Loucy (cell line): Measurements from ENCODE around the gene RAB25.

Experiments used
- H2AFZ ChIP-seq: fragments of 200-600 bp; sonication (generic); 2 replicates; pipeline ENCODE4 v1.6.0; 2016; ENCODE audit warnings: antibody characterized with exemption, mild to moderate bottlenecking, low read length, moderate library complexity
- H3F3A ChIP-seq: fragments of 200-600 bp; 2 replicates; pipeline ENCODE4 v1.6.0; 2016; ENCODE audit warnings: antibody characterized with exemption, low read depth, mild to moderate bottlenecking
- H3K27me3 ChIP-seq: fragments of 200-600 bp; sonication (generic); 2 replicates; pipeline ENCODE4 v1.6.1; 2014; ENCODE audit warnings: low read length, mild to moderate bottlenecking; ENCODE audit not compliant: insufficient read depth, poor library complexity, severe bottlenecking
- H3K36me3 ChIP-seq: fragments of 200-600 bp; sonication (generic); 2 replicates; pipeline ENCODE4 v1.6.1; 2016; ENCODE audit warnings: low read length; ENCODE audit not compliant: insufficient read depth
- H3K4me1 ChIP-seq: fragments of 200-600 bp; sonication (generic); 2 replicates; pipeline ENCODE4 v1.5.1; 2014; ENCODE audit warnings: low read length, mild to moderate bottlenecking; ENCODE audit not compliant: insufficient read depth, poor library complexity, severe bottlenecking
- H3K4me2 ChIP-seq: fragments of 200-600 bp; sonication (generic); 2 replicates; pipeline ENCODE4 v1.6.0; 2014; ENCODE audit warnings: antibody characterized with exemption, low read length, low read depth, mild to moderate bottlenecking; ENCODE audit not compliant: poor library complexity, severe bottlenecking
- H3K4me3 ChIP-seq: fragments of 200-600 bp; sonication (generic); 2 replicates; pipeline ENCODE4 v1.5.1; 2014; ENCODE audit warnings: low read length, mild to moderate bottlenecking, mixed read lengths; ENCODE audit not compliant: poor library complexity, severe bottlenecking
- H3K79me2 ChIP-seq: fragments of 200-600 bp; sonication (generic); 2 replicates; pipeline ENCODE4 v1.6.1; 2014; ENCODE audit warnings: low read length; ENCODE audit not compliant: insufficient read depth
- H3K9ac ChIP-seq: fragments of 200-600 bp; sonication (generic); 2 replicates; pipeline ENCODE4 v1.6.0; 2014; ENCODE audit warnings: mild to moderate bottlenecking, low read depth, low read length, moderate library complexity; ENCODE audit not compliant: poor library complexity, severe bottlenecking
- H3K9me2 ChIP-seq: fragments of 200-600 bp; sonication (generic); replicated peaks from 2 replicates; pipeline ENCODE4 v1.6.1; 2016; ENCODE audit warnings: low read depth, low read length, mixed read lengths
- H3K9me3 ChIP-seq: fragments of 200-600 bp; sonication (generic); 2 replicates; pipeline ENCODE4 v1.6.1; 2014; ENCODE audit warnings: mild to moderate bottlenecking, antibody characterized with exemption, low read length, low read depth; ENCODE audit not compliant: insufficient read depth
- H4K20me1 ChIP-seq: fragments of 200-600 bp; sonication (generic); 2 replicates; pipeline ENCODE4 v1.6.0; 2014; ENCODE audit warnings: antibody characterized with exemption, low read length, mild to moderate bottlenecking; ENCODE audit not compliant: insufficient read depth, poor library complexity, severe bottlenecking
- EZH2phosphoT487 ChIP-seq: fragments of 200-600 bp; IDR thresholded peaks from 2 replicates; pipeline ENCODE4 v1.6.1; 2018; ENCODE audit warnings: antibody characterized with exemption, mild to moderate bottlenecking, moderate library complexity, borderline replicate concordance
- TF ChIP-seq, protein P1 (sequence below): fragments of 200-600 bp; sonication (generic); conservative IDR thresholded peaks from 2 replicates; pipeline ENCODE4 v1.5.1; 2014; ENCODE audit warnings: mild to moderate bottlenecking, antibody characterized with exemption, low read length

Gene RAB25

DNA sequence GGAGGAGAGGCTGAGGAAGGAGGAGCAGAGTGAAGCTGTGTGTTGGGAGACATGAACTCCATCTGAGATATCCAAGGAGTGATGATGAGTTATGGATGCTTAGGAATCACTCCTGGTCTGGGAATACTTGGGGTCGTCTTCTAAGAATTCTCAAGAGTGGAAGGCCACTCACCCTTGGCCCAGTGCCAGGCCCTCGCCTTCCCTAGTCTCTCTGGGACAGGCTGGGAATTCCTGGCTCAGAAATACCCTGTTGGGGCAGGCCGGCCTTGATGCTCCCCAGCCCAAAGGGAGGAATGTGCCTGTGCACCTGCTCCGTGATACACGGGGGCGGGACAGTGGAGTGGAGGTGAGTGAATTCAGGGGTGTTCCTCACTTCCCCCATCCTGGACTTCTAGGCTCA, 40.9 kb downstream of the RAB25 start:
- Histone ChIP-seq H3K4me1 (peaks cover 15% of the 10 kb centered on the region), H3F3A (no peaks in the 10 kb centered on the region), H2AFZ (no peak overlapping the region), H3K9me3 (no peaks in the 10 kb centered on the region), H4K20me1 (no peaks in the 10 kb centered on the region), H3K4me2 (no peak overlapping the region), H3K4me3 (no peak overlapping the region), H3K9me2 (no peaks in the 10 kb centered on the region), H3K36me3 (no peaks in the 10 kb centered on the region), H3K79me2 (no peaks in the 10 kb centered on the region), H3K27me3 (no peaks in the 10 kb centered on the region), H3K9ac (no peak overlapping the region)
- TF ChIP-seq, protein P1, sequence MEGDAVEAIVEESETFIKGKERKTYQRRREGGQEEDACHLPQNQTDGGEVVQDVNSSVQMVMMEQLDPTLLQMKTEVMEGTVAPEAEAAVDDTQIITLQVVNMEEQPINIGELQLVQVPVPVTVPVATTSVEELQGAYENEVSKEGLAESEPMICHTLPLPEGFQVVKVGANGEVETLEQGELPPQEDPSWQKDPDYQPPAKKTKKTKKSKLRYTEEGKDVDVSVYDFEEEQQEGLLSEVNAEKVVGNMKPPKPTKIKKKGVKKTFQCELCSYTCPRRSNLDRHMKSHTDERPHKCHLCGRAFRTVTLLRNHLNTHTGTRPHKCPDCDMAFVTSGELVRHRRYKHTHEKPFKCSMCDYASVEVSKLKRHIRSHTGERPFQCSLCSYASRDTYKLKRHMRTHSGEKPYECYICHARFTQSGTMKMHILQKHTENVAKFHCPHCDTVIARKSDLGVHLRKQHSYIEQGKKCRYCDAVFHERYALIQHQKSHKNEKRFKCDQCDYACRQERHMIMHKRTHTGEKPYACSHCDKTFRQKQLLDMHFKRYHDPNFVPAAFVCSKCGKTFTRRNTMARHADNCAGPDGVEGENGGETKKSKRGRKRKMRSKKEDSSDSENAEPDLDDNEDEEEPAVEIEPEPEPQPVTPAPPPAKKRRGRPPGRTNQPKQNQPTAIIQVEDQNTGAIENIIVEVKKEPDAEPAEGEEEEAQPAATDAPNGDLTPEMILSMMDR, result no peak
- no peak for TF ChIP-seq EZH2phosphoT487

DNA sequence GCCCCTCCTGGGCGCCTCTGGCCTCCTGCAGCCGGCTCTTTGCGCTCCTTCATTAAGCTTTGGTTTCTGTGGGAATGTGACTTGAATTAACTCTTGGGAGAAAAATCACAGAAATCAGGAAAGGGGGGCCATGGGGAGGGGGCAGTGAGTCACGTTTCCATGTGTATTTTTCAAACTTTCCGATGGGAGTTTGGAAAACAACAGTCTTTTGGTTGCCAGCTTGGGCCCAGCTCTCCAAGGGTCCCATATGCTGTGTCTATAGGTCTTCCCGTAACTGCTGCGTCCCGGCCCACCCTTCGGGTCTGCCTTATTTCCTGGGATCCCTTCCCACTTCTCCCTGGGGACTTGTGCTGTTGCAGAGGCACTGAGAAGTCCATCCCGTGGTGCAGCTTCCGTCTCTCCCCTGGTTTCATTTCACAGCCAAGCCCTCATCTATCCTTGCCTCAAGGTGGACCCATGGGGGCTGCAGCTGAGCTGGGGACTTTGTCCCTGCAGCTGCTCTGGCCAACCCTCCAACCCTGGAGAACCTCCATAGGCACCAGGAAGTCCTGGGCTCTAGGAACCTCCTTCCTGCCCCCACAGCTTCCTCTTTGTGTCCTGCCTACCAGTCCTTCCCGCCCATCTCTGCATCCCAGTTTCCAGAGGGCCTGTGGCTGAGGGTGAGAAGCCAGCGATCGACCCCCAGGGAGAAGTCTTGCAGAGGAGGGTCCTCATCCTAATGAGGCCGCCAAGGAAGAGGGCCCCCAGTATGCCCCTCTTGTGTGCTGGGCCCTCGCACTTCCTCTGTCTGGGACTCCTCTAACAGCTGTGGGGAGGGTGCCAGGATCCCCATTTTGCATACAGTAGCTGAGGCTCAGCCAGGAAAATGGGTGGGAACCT, 41.9 kb downstream of the RAB25 start:
- Histone ChIP-seq H3F3A (no peaks in the 10 kb centered on the region), H4K20me1 (no peaks in the 10 kb centered on the region), H3K4me3 (no peak overlapping the region), H2AFZ (no peak overlapping the region), H3K79me2 (no peaks in the 10 kb centered on the region), H3K27me3 (no peaks in the 10 kb centered on the region), H3K9me2 (no peaks in the 10 kb centered on the region), H3K4me1 (peaks cover 9% of the 10 kb centered on the region), H3K9me3 (no peaks in the 10 kb centered on the region), H3K9ac (no peak overlapping the region), H3K4me2 (no peak overlapping the region), H3K36me3 (no peaks in the 10 kb centered on the region)
- TF ChIP-seq, protein P1, result no peak
- no peak for TF ChIP-seq EZH2phosphoT487

DNA sequence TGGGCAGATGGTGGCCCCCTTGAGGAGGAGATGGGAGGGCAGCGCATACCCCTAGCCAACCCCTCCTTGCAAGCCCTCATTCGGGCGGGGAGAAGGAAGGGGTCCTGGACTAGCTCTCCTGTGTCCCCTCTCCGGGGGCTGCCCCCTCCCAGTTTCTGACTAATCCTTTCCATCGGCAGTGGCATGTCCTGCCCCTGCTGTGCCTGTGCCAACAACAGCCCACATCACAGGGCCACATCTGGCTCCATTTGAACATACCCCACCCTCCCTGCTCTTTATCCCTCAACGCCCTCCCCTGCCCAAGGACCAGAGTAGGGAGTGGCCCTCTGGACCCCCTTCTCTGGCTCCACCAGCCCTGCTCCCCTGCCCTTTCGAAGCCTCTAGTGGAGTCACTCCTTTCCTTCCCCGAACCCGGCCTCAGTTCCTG, 42.6 kb downstream of the RAB25 start:
- no peaks in the 10 kb centered on the region for H3K9me2 ChIP-seq
- H2AFZ ChIP-seq, result no peak overlapping the region
- H3K4me1 ChIP-seq, result peaks cover 9% of the 10 kb centered on the region
- H3K4me2 ChIP-seq, result no peak overlapping the region
- H3K79me2 ChIP-seq, result no peaks in the 10 kb centered on the region
- no peak overlapping the region for H3K4me3 ChIP-seq
- no peaks in the 10 kb centered on the region for H4K20me1 ChIP-seq
- H3K9me3 ChIP-seq, result no peaks in the 10 kb centered on the region
- H3F3A ChIP-seq, result no peaks in the 10 kb centered on the region
- H3K36me3 ChIP-seq, result no peaks in the 10 kb centered on the region
- H3K9ac ChIP-seq, result no peak overlapping the region
- no peaks in the 10 kb centered on the region for H3K27me3 ChIP-seq
- TF ChIP-seq EZH2phosphoT487, result no peak
- TF ChIP-seq, protein P1, result no peak
